Breast epithelium (tissue), 4 donors: ENCODE data around the gene HERC3. TPM values are rescaled to one million over a fixed set of nuclear protein-coding genes. Genes with fewer than 3 reads are reported as not detected.

Source experiments
- DNase-seq, 2 donors: peaks; one replicate each; pipeline ENCODE4 v3.0.0-alpha.2; 2019; ENCODE audit warnings: low spot score in 2 of 2
- H3K27ac ChIP-seq, 2 donors: fragments of 200-600 bp; sonication (generic) in 1 of 2; one replicate each; pipeline ENCODE4 v1.5.1; 2016 to 2019; ENCODE audit warnings: mild to moderate bottlenecking in 1 of 2
- H3K27me3 ChIP-seq, 2 donors: fragments of 200-600 bp; sonication (generic) in 1 of 2; one replicate each; pipeline versions ENCODE4 v1.5.1 to v1.6.0; 2017 to 2019; ENCODE audit warnings: control low read depth in 1 of 2, mild to moderate bottlenecking in 1 of 2
- H3K36me3 ChIP-seq: fragments of 200-600 bp; one replicate; pipeline ENCODE4 v1.5.1; 2019
- H3K4me1 ChIP-seq, 2 donors: fragments of 200-600 bp; sonication (generic); one replicate each; pipeline ENCODE4 v1.5.1; 2016 to 2019; ENCODE audit warnings: control low read depth in 1 of 2
- H3K4me3 ChIP-seq, 3 donors: fragments of 200-600 bp; sonication (generic); 1 replicate in 2 of 3; 2 replicates in 1 of 3; pipeline ENCODE4 v1.5.1; 2016 to 2019; ENCODE audit warnings: mild to moderate bottlenecking in 3 of 3, moderate library complexity in 2 of 3
- H3K9me3 ChIP-seq, 2 donors: fragments of 200-600 bp; sonication (generic) in 1 of 2; one replicate each; pipeline ENCODE4 v1.5.1; 2016 to 2019; ENCODE audit warnings: control low read depth in 1 of 2
- CTCF ChIP-seq, 3 donors: fragments of 450-650 bp; IDR thresholded peaks; one replicate each; pipeline ENCODE4 v1.5.1; 2016 to 2017; ENCODE audit warnings: antibody characterized with exemption in 3 of 3, mild to moderate bottlenecking in 3 of 3, moderate library complexity in 3 of 3
- POLR2A ChIP-seq: fragments of 450-650 bp; IDR thresholded peaks from one replicate; pipeline ENCODE4 v1.6.1; 2016; ENCODE audit warnings: antibody characterized with exemption, mild to moderate bottlenecking, moderate library complexity
- POLR2AphosphoS5 ChIP-seq, 3 donors: sonication (generic); formaldehyde crosslinking; IDR thresholded peaks; one replicate each; pipeline ENCODE4 v1.6.1; 2017; ENCODE audit warnings: antibody characterized with exemption in 3 of 3
- intact Hi-C: fragments of 100-400 bp; cut with DNase I; formaldehyde crosslinking; loops from one replicate; pipeline ENCODE4 v1.15.1; 2023; ENCODE audit warnings: low total_unique reads
- total RNA-seq, 3 donors: library from RNA; depleted of rRNA; stranded (reverse); fragments of >200 nt; gene quantifications; one replicate each; pipeline ENCODE4 v1.1.0, GENCODE V29; 2016

Gene HERC3
- total RNA-seq, 3 donors from 2014 or later, result 34.1 to 60.9 (median 35.4) TPM

- Histone ChIP-seq H3K9me3 (no peaks in the 10 kb centered on the region), H3K36me3 (no peaks in the 10 kb centered on the region), H3K27me3 (no peaks in the 10 kb centered on the region), H3K4me3 (no peak overlapping the region), H3K27ac (peak overlapping the region in 1 of 2 donors; percentile 70), H3K4me1 (peaks cover 10% of the 10 kb centered on the region in 2 donors)
- intact Hi-C loops, result no loop called here
- no peak for DNase-seq
- TF ChIP-seq POLR2AphosphoS5 (IDR thresholded peaks at IDR 0.05), result no peak
- no peak for TF ChIP-seq CTCF (IDR thresholded peaks at IDR 0.05)
- no peak for TF ChIP-seq POLR2A
These were observed 18.5 kb downstream of the HERC3 start for GRCh38 chr4:88610771-88611170.

GRCh38 chr4:88613417-88613875 lies 21.2 kb downstream of the HERC3 start:
- no peak for DNase-seq
- no peaks in the 10 kb centered on the region for H3K27me3 ChIP-seq
- no peak for TF ChIP-seq POLR2AphosphoS5 (IDR thresholded peaks at IDR 0.05)
- TF ChIP-seq CTCF (IDR thresholded peaks at IDR 0.05), result no peak
- TF ChIP-seq POLR2A, result no peak
- intact Hi-C loops, result no loop called here
- peak overlapping the region in 1 of 2 donors; percentile 30 for H3K27ac ChIP-seq
- no peaks in the 10 kb centered on the region for H3K9me3 ChIP-seq
- no peak overlapping the region for H3K4me3 ChIP-seq
- peaks cover 10 to 14% of the 10 kb centered on the region in 2 donors for H3K4me1 ChIP-seq
- H3K36me3 ChIP-seq, result no peaks in the 10 kb centered on the region

GRCh38 chr4:88614058-88614457 lies 21.8 kb downstream of the HERC3 start:
- Histone ChIP-seq H3K27ac (no peak overlapping the region), H3K27me3 (no peaks in the 10 kb centered on the region), H3K36me3 (no peaks in the 10 kb centered on the region), H3K4me3 (no peak overlapping the region), H3K4me1 (peaks cover 10 to 14% of the 10 kb centered on the region in 2 donors), H3K9me3 (no peaks in the 10 kb centered on the region)
- DNase-seq, result no peak
- intact Hi-C loops, result no loop called here
- no peak for TF ChIP-seq POLR2AphosphoS5 (IDR thresholded peaks at IDR 0.05)
- no peak for TF ChIP-seq CTCF (IDR thresholded peaks at IDR 0.05)
- no peak for TF ChIP-seq POLR2A

- H3K36me3 ChIP-seq, result no peaks in the 10 kb centered on the region
- TF ChIP-seq CTCF (IDR thresholded peaks at IDR 0.05) (no peak), POLR2AphosphoS5 (IDR thresholded peaks at IDR 0.05) (no peak), POLR2A (no peak)
- no peaks in the 10 kb centered on the region for H3K9me3 ChIP-seq
- H3K27ac ChIP-seq, result no peak overlapping the region
- peaks cover 9 to 10% of the 10 kb centered on the region in 2 donors for H3K4me1 ChIP-seq
- no peak overlapping the region for H3K4me3 ChIP-seq
- intact Hi-C loops, result no loop called here
- no peak for DNase-seq
- no peaks in the 10 kb centered on the region for H3K27me3 ChIP-seq
These were observed 24.2 kb downstream of the HERC3 start for GRCh38 chr4:88616275-88617150.

GRCh38 chr4:88618782-88619485 lies 26.7 kb downstream of the HERC3 start:
- H3K9me3 ChIP-seq, result peaks cover 0 to 4% of the 10 kb centered on the region in 2 donors
- H3K27ac ChIP-seq, result no peak overlapping the region
- DNase-seq, result no peak
- no peaks in the 10 kb centered on the region for H3K36me3 ChIP-seq
- TF ChIP-seq CTCF (IDR thresholded peaks at IDR 0.05) (no peak), POLR2A (no peak)
- intact Hi-C loops, result no loop called here
- peaks cover 0 to 4% of the 10 kb centered on the region in 2 donors for H3K4me1 ChIP-seq
- no peaks in the 10 kb centered on the region for H3K27me3 ChIP-seq
- H3K4me3 ChIP-seq, result no peak overlapping the region
